ENCODE measurements around the gene CYS1.
"Not testable (repeated sequence)": the region's sequence is repeated elsewhere in the genome, so short reads cannot be mapped to it uniquely, and the experiment has no call there.

CYS1 gene

GRCh38 chr2:10079870-10080535 lies at the start of gene CYS1:
Gene CYS1 (minus strand): TSS chr2:10080411. CDS start chr2:10080223, 188 bp downstream.
- DNase-seq (ENCODE audit: low read depth in 2 of 2): no peak

- no peak for DNase-seq (ENCODE audit: low read depth in 2 of 2)
Measured at GRCh38 chr2:10129490-10129889, 49.3 kb upstream of the CYS1 start.

GRCh38 chr2:10128420-10128819 lies 48.2 kb upstream of the CYS1 start:
- no peak for DNase-seq (ENCODE audit: low read depth in 2 of 2)

GRCh38 chr2:10126632-10127026 lies 46.4 kb upstream of the CYS1 start:
- no peak for DNase-seq (ENCODE audit: low read depth in 2 of 2)

- no peak for DNase-seq (ENCODE audit: low read depth in 2 of 2)
Measured at GRCh38 chr2:10125842-10126631, 45.8 kb upstream of the CYS1 start.

- no peak for DNase-seq (ENCODE audit: low read depth in 2 of 2)
Measured at GRCh38 chr2:10124538-10125045, 44.4 kb upstream of the CYS1 start.

- no peak for DNase-seq (ENCODE audit: low read depth in 2 of 2)
Measured at GRCh38 chr2:10123281-10123680, 43.1 kb upstream of the CYS1 start.

- peak; percentile 70 to 78 for DNase-seq (ENCODE audit: low read depth in 2 of 2)
Measured at GRCh38 chr2:10122500-10123280, 42.5 kb upstream of the CYS1 start, which contains the start of gene RRM2. Gene RRM2 (plus strand): TSS chr2:10122739. CDS start chr2:10122799, 60 bp downstream.

GRCh38 chr2:10120877-10121574 lies 40.8 kb upstream of the CYS1 start:
- no peak for DNase-seq (ENCODE audit: low read depth in 2 of 2)

GRCh38 chr2:10120158-10120876 lies 40.1 kb upstream of the CYS1 start:
- DNase-seq (ENCODE audit: low read depth in 2 of 2): peak; percentile 84 to 85

- no peak for DNase-seq (ENCODE audit: low read depth in 2 of 2)
Measured at GRCh38 chr2:10119601-10120157, 39.5 kb upstream of the CYS1 start.

GRCh38 chr2:10119027-10119325 lies 38.8 kb upstream of the CYS1 start:
- DNase-seq (ENCODE audit: low read depth in 2 of 2): no peak

- no peak for DNase-seq (ENCODE audit: low read depth in 2 of 2)
Measured at GRCh38 chr2:10109311-10109710, 29.1 kb upstream of the CYS1 start.

- DNase-seq (ENCODE audit: low read depth in 2 of 2): not testable (repeated sequence)
Measured at GRCh38 chr2:10104906-10105305, 24.7 kb upstream of the CYS1 start.

- DNase-seq (ENCODE audit: low read depth in 2 of 2): no peak
Measured at GRCh38 chr2:10103179-10103578, 23.0 kb upstream of the CYS1 start.

- DNase-seq (ENCODE audit: low read depth in 2 of 2): no peak
Measured at GRCh38 chr2:10101491-10101890, 21.3 kb upstream of the CYS1 start.

- no peak for DNase-seq (ENCODE audit: low read depth in 2 of 2)
Measured at GRCh38 chr2:10097352-10098148, 17.3 kb upstream of the CYS1 start.

- no peak for DNase-seq (ENCODE audit: low read depth in 2 of 2)
Measured at GRCh38 chr2:10096641-10097040, 16.4 kb upstream of the CYS1 start.

- DNase-seq (ENCODE audit: low read depth in 2 of 2): no peak
Measured at GRCh38 chr2:10095175-10095574, 15.0 kb upstream of the CYS1 start.

- no peak for DNase-seq (ENCODE audit: low read depth in 2 of 2)
Measured at GRCh38 chr2:10094271-10094814, 14.1 kb upstream of the CYS1 start.

Measured in stimulated activated CD8-positive, alpha-beta memory T cell treated with anti-CD3 and anti-CD28 coated beads, Interleukin-15, amount 100 ng/mL, for 4 hours (primary cell).